NCI-H187 treated with DMSO at 0.1 percent for 48 hours (cell line): ENCODE results near the gene SWAP70.

Experiments
- DNase-seq: peaks from one replicate; lab custom pipeline; 2025; lab: John Stamatoyannopoulos, UW

Gene SWAP70

GRCh38 chr11:9753021-9753420 is 89.1 kb downstream of the SWAP70 start:
- no peak for DNase-seq

- no peak for DNase-seq
Observed at GRCh38 chr11:9754010-9754471, 90.2 kb downstream of the SWAP70 start.

- no peak for DNase-seq
Observed at GRCh38 chr11:9755561-9756185, 91.8 kb downstream of the SWAP70 start.

GRCh38 chr11:9756461-9756860 is 92.6 kb downstream of the SWAP70 start:
- DNase-seq, result no peak

GRCh38 chr11:9756878-9757277 is 93.0 kb downstream of the SWAP70 start:
- DNase-seq, result no peak

- DNase-seq, result peak; percentile 33
Observed at GRCh38 chr11:9757809-9758636, 94.1 kb downstream of the SWAP70 start.

GRCh38 chr11:9758637-9759518 is 95.0 kb downstream of the SWAP70 start:
- no peak for DNase-seq

- DNase-seq, result no peak
Observed at GRCh38 chr11:9759519-9760192, 95.8 kb downstream of the SWAP70 start.

- no peak for DNase-seq
Observed at GRCh38 chr11:9760193-9760575, 96.3 kb downstream of the SWAP70 start.

GRCh38 chr11:9761441-9761945 is 97.6 kb downstream of the SWAP70 start:
- DNase-seq, result no peak

GRCh38 chr11:9762531-9762930 is 98.7 kb downstream of the SWAP70 start:
- no peak for DNase-seq

- no peak for DNase-seq
Observed at GRCh38 chr11:9763301-9763700, 99.4 kb downstream of the SWAP70 start.

- DNase-seq, result no peak
Observed at GRCh38 chr11:9765320-9766101, 101.6 kb downstream of the SWAP70 start.

GRCh38 chr11:9769621-9770020 is 105.7 kb downstream of the SWAP70 start:
- DNase-seq, result no peak

GRCh38 chr11:9771071-9771511 is 107.2 kb downstream of the SWAP70 start:
- DNase-seq, result no peak

GRCh38 chr11:9772218-9772617 is 108.3 kb downstream of the SWAP70 start:
- DNase-seq, result no peak

- no peak for DNase-seq
Observed at GRCh38 chr11:9773524-9773923, 109.6 kb downstream of the SWAP70 start.

- DNase-seq, result no peak
Observed at GRCh38 chr11:9774109-9774508, 110.2 kb downstream of the SWAP70 start.

- no peak for DNase-seq
Observed at GRCh38 chr11:9774591-9775397, 110.9 kb downstream of the SWAP70 start.

GRCh38 chr11:9775398-9775779 is 111.5 kb downstream of the SWAP70 start:
- no peak for DNase-seq
